Neural progenitor cell (in vitro differentiated cells): ENCODE results near the gene TREM1.

Source experiments
- CTCF ChIP-seq: fragments of 200-600 bp; sonication (generic); IDR thresholded peaks from 2 replicates; pipeline ENCODE4 v1.5.1; 2017; ENCODE audit warnings: antibody characterized with exemption, mild to moderate bottlenecking
- EZH2 ChIP-seq: fragments of 200-600 bp; sonication (generic); IDR thresholded peaks from 2 replicates; pipeline ENCODE4 v1.6.1; 2017; ENCODE audit warnings: antibody characterized with exemption, mild to moderate bottlenecking, moderate library complexity
- EZH2phosphoT487 ChIP-seq: fragments of 200-600 bp; sonication (generic); IDR thresholded peaks from 2 replicates; pipeline ENCODE4 v1.6.1; 2017; ENCODE audit warnings: antibody characterized with exemption

GRCh38 chr6:41247882-41248705 lies 38.4 kb downstream of the TREM1 start:
- no peak for TF ChIP-seq CTCF
- no peak for TF ChIP-seq EZH2phosphoT487
- no peak for TF ChIP-seq EZH2
